Stimulated activated CD4-positive, alpha-beta T cell treated with anti-CD3 and anti-CD28 coated beads, Interleukin-1b, Interleukin-23, amount 100 ng/mL, for 1 hour (primary cell): ENCODE measurements around the gene CLMN.

Experiments used
- DNase-seq, 2 donors: peaks; one replicate each; pipeline ENCODE4 v3.0.0-alpha.2; 2020; ENCODE audit warnings: low read depth in 2 of 2

The CLMN gene

DNA sequence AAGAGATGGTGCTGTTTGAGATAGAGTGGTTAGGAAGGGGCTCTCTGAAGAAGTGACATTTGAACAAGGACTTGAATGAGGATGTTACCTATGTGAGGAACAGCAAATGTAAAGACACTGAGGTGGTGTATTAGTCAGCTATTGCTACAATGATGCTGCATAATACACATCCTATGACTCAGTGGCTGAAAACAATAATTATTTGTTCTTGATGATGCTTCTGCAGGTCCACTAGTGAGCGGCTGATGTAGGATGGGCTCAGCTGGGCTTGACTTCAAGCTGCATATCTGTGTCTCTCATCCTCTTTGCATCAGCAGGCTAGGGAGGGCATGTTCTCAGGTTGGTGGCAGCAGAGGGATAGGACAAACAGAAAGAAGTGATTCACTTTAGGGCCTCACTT, 21.4 kb upstream of the CLMN start:
- DNase-seq = no peak

DNA sequence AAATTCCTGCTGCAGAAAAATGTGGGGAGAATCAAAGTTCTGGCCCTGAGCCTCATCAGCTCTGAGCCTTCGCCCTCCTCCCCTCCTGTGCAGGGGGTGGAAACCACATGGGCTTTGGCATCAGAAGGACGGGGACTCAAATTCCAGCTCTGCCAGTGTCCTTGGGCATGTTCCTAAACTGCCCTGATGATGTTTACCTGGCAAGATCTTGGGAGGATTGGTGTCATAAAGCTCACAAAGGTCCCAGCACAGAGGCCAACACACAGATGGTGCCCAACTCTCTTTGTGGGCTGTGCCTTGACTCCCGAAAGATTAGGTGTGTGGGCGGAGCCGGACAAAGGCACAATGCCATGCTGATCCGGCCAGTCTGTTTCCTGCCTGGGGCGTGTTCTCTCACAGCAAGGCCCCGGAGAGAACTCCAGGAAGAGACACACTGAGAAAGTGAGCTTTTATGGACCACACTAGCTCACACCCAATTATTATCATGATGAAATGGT, 20.5 kb upstream of the CLMN start:
- DNase-seq = no peak

DNA sequence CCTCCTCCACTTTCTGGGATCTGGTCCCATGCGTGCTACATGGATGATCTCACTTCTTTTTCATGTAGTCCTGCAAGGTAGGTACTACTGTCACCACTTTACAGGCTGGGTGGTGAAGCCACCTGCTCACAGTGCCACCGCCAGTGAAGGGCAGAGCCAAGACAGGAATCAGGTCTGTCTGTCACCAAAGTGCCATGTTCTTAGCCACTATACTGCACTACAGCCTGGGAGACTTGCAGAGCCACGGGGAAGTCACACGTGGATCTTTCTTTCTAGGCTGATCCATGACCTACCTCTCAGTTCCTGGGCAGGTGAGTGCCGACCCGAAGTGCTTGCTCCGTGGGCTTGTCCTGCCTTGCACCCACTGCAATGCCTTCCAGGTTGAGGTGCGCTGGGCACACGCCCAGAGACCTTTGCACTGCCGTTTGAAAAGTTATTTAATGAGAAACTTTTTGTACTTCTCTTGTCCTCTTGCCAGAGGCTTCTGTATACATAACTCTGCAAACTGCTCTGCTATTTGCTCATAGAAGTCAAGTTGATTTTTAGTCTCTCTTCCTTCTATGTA, 19.7 kb upstream of the CLMN start:
- DNase-seq = no peak

DNA sequence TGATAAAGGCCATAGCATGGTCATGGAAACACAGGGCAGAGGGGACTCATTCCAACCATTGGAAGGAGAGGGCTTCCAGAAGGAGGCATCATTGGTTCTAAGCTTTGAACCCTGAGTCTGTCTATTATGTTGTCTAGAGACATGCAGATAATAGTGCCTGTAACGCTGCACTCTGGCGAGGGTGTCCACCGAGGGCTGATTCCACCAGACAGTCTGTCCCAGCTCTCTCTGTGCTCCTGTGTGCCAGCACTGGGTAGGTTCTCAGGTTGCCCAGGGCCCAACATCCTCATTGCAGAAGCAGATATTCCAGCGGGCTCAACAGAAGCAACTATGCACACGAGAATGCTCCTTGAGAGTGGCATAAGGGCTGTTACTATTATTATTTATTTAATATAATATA, 18.7 kb upstream of the CLMN start:
- DNase-seq = no peak

DNA sequence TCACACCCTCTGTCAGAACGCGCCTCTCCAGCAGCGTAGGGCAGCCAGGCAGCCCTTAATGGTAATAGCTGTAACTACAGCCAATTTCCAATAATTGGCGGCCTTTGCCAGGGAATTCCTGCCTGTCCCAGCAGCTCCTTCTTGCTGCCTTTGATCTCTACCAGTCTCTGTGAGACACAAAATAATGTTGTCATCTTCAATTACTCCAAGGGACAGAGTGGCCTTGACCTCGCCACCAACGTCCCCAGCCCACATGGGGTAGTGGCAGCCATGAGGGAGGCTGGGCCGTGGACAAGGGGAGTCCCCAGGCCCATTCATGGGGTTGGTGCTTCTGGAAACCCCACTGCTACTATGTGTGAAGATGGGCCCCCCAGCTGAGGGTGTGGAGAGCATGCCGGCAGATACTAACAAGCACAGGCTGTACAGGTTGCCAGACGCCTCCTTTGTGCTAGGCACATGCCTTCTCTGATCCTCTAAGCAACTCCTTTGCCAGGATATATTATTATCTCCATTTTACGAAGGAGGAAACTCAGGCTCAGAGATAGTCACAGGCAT, 17.4 kb upstream of the CLMN start:
- no peak for DNase-seq

DNA sequence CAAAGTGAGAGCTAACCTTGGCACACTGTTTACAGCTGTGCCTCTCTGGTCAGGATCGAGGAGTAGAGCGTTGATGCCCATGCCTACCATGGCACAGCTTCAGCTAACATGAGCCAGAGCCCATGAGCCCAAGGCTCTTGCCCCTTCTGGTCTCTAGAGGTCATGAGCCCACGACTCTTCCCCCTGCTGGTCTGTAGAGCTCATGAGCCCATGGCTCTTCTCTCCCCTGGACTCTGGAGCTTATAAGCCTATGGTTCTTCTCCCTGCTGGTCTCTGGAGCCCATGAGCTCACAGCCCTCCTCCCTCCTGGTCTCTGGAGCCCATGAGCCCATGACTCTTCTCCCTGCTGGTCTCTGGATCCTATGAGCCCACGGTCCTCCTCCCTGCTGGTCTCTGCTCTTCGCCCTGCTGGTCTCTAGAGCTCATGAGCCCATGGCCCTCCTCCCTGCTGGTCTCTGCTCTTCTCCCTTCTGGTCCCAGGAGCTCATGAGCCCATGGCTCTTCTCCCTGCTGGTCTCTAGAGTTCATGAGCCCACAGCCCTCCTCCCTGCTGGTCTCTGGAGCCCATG, 16.6 kb upstream of the CLMN start:
- DNase-seq = no peak

DNA sequence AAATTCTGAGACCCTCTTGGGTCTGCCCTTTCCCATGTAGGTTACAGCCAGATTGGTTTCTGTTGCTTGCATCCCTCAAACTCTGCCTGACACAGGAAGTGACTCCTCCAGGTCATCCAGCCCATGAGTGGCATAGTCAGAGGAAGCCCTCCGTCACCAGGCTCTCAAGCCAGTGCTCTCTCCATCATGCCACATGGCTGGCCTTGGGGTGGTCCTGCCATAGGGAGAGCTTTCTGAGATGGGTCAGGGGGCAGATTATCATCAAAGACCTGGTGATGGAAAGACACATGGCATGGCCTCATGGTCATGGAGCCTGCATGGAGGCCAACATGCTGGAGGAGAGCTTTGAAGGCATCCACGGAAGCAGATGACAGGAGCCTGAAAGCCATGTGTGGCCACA, 15.4 kb upstream of the CLMN start:
- DNase-seq = no peak

DNA sequence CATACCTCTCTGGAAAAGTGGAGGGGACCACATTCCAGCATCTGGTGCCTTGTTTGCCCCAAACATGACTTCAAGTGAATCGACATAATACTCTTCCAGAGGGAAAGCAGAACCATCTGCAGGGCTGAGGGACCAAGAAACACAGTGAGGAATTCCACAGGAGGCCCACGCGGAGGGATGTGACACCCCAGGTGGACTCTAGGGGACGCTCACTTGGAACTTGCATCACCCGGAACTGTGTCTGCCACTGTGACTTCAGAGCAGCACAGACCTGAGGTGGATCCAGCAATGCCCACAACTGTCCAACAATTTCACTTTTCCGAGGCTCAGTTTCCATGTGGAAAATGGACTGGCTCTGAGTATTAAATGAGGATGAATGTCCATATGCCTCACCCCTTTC, 14.3 kb upstream of the CLMN start:
- DNase-seq = no peak

DNA sequence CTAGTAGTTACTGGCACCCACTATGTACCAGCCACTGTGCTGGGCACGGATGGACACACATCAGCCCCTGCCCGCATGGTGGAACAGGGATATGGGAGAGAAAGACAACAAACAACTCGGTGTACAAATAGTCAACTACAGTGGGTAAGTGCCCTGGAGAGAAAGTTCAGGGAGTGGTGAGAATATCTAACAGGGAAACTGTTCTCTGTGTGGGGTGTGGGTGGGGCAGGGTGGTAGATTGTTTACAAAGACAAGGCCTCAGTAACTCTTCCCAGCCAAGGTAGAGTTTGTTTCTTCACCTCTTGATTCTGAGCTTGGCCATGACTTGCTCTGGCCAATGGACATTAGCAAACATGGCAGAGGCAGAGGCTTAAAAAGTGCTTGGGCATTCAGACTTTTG, 12.9 kb upstream of the CLMN start:
- DNase-seq = no peak

DNA sequence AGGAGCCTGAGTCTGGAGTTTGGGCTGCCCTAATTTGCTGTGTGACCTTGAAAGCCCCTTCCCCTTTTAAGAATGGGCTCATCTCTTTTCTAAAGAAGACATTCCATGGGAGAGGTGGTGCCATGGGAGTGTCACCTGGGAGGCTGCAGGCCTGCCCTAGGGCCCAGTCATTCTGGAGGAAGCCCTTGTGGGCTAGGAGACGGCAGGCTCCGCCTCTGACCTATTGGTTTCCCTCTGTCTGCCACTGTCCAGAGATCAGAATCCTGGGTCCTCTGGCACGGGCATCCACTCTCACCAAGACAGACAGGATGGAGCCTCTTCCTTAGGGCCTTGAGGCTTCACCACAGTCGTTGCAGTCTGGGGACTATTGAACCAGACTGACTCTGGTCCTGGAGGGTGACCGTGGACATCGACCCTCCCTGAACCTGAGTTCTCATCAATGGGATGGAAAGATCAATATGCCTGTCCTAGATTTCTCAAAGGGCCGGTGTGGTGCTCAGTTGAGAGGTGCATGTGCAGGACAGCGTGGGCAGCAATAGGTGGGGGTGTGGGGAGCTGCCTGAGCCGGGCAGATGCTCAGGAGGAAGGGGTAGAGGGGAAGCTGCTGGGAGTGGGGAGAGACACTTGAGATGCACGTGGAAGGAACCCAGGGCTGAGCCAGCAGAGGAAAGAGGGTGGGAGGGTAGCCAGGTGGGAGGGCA, 12.2 kb upstream of the CLMN start:
- DNase-seq = no peak

DNA sequence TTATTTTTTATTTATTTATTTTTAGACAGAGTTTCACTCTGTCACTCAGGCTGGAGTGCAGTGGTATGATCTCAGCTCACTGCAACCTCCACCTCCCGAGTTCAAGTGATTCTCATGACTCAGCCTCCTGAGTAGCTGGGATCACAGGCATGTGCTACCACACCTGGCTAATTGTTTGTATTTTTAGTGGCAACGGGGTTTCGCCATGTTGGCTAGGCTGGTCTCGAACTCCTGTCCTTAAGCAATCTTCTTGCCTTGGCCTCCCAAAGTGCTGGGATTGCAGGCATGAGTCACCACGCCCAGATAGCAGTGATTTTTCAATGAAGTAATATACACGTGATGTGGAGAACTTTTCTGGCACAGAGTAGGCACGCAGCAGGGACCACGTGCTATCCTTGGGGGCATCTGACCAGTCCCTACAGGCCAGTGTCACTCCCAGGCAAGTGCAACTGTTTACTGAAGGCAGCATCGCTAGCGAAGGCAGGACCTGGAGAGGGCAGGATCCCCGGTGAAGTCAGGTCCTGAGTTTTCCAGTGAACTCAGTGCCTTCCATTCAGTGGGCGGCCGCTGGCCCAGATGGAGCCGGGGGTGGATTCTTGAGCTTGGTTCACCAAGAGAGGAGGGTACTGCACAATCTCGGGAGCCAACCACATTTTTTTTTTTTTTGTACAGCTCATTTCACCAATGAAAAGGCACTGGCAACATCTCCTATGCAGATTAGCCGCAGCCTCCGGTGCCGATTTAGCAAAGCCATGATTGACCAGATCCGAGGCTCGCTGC, 11.1 kb upstream of the CLMN start:
- DNase-seq = no peak

DNA sequence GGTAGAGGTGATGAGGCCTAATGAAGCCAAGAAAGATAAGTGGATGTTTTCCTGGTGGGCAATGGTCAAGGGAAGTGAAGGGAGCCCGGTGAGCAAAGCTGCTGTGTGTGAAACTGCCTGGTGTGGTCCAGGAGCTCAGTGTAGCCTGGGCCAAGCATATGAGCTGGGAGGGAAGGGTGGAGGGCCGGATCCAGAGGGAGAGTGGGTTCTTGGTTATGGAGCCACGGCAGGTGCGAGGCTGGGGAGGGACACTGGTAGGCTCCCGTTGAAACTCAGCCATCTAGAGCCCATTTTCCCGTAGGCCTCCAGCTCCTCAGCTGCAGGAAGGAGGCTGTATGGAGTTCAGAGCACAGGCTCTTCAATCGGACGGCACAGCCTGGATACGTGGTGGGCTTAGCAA, 10.2 kb upstream of the CLMN start:
- no peak for DNase-seq

DNA sequence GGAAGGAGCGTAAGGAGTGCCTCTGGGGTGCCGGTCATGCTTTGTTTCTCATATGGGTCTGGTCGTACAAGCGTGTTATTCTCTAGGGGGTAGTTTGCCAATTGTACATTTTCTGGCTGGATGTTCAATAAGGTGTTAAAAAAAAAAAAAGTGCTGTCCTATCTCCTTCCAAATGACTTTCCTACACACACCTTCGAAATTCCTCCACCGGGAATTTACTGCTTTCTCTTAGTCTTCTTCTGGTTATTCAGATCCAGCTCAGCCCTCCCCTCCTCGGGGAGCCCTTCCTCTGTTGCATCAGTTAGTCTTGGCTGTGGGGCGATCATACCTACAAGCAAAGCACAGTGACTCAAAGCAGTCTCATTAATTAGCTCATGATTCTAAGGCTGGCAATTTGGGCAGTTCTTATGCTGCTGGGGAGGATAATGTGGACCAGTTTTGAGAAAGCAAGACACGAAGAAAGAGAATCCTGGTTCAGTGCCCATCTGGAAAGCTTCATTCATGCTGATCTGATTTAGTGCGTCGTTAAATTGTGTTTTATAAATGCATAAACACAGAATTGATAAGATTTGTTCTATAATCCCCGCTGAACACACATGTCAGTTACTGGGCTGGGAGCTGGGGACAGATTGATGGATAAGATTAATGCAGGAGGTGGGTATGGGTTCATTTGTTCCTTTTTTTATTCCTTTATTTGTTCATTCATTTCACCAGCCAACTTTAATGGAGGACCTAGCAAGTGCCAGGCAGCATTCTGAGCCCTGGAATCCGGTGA, 9.2 kb upstream of the CLMN start:
- DNase-seq = no peak

DNA sequence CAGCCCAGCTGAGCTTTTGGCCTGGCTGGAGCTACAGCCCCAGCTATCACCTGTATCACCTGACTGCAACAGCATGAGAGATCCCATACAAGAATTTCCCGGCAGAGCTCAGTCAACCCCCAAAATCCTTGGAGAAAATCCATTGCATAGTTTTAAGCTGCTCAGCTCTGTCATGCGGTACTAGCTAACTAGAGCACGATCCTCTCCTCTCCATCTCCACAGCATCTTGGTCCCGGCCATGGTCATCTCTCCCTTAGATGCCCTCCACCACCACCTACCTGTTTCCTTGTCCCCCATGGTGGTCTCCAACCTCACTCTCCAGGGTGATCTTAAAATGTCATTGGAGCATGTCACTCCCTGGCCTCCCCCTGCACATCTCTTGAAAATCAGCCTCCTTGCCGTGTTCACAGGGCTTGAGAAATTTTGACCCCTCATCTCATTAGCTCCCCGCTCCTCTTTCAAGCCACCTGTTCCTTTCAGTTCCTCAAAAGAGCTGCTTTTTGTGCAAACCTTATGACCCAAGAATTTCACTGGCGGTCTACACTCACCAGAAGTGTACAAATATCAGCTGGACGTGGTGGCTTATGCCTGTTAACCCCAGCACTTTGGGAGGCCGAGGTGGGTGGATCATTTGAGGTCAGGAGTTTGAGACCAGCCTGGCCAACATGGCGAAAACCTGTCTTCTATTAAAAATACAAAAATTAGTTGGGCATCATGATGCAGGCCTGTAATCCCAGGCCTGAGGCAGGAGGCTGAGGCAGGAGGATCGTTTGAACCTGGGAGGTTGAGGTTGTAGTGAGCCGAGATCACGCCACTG, 8.1 kb upstream of the CLMN start:
- no peak for DNase-seq

DNA sequence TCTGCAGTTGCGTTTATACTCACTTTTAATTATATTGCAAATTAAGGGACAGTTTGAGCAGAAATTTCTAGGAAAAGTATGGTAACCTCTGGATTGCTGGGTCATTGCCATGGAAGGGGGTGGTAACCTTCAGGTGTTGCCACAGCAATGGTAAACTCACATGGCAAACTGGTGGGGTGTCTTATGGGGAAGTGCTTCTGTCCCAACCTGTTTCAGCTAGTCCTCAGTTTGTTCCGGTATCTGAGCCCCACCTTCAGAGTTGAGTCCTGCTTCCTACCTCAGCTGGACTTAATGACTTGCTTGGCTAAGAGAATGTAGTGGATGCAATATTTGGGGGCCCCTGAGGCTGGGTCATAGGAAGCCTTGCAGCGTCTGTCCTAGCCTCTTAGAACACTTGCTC, 7.3 kb upstream of the CLMN start:
- no peak for DNase-seq

DNA sequence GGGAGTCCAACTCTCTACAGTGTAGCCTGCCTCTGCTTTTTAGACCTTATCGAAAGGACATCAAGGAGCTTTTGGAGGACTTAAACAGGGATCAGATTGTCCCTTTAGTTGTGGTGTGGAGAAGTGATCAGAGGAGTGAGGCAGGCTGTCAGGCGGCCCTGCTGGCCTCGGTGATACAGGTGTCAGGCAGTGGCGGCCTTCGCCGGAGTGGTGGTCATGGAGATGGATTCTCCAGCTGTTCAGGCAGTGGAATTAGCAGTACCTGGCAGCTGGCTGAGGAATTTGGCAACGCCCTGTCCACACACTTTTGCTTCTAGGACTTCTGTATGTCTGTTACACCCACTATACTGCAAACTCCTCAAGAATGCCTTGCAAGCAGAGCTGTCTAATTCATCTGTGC, 4.2 kb upstream of the CLMN start:
- no peak for DNase-seq

DNA sequence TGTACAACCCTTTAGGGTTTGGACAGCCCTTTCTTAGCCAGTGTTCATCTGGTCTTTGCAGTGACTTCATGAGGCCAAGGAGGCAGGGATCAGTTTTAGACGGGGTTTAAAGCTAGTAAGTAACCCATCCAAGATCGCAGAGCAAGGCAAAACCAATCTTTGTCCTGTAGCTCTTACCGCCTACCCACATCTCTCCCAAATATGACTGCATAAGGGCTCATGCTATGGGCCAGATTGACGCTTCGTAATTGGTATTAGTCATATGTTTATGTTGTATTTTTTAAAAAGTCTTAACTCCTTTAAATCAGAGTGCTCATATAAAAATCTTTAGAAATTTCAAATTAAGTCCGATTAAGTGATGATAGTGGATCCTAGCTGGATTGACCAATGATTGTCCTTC, 3.7 kb upstream of the CLMN start:
- DNase-seq = no peak

DNA sequence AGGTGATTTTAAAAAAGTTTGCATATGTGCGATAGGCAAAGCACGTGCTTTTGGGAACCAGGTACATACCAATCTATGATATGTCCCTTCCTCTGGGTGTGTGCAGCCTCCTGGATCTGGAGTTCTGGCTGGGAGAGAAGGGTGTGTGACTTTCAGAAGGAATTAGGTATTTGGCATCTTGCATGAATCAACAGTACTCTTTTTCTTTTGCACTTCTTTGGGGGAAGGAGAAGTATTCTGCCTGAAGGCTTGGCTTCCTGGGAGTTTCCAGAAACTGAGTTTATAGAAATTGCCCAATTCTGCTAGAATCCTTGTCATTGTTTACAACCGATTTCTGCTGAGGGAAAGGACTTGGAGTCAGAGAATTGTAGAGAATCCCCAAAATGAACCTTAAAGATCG, 2.9 kb upstream of the CLMN start:
- DNase-seq = no peak

DNA sequence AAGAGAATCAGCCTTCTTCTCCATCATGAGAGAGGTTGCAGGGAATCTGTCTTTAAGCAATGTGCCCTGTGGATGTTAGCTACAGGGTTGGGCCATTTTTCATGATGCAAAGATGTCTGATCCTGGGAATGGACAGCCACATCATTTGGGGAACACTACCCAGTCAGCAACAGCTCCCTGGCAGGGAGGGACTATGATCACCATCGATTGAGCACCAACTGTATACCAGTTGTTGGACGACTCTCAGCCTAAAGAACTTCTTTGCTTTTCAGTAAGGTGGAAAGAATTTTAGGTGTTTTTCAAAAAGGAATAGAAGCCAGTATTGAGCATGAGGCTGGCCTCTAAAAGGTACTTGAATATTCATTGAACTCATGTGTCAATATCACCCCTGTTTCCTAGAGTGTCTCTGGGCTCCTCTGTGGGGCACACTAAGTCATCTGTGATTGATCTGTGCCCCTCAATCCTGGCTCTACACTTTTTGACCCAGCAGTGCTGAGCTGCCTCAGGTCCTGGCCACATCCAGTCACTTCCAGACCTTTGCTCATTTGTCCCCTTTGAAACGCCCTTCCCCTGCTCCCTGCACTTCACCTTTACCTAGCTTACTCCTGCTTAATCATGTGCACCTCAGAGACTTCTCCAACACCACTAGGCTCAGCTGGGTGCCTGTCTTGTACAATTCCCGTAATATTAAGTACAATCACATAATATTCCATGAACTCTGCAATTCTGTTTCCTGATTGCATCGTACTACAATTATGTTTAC, 2.2 kb upstream of the CLMN start:
- DNase-seq = no peak

DNA sequence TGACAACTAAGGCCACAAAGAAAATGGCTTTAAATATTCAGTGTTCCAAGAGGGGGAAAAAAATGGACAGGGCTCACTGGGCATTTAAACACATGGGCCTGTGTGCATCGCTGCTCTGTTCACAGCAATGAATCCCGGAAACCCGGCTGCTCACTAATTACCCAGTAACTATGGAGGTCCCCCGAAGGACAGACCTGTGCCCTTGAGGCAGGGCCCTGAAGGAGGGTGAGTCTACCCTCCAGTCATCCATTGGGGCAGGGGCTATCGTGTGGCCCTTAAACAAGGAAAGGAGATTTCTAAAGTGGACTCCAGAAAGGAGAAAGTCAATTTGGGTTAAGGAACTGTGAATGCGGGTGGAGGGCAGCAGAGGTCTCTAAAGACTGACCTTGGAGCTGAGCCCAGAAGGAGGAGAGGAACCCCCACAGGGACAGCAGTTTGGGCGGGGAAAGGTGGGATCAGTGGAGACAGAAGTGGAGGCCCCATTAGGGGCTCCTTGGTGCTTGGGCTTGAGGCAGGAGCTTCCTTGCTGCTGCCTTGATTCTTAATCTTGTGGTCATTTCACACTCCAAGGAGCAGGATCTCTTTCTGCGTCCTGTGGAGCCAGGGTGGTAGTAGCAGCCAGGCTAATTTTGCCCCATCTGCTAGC, 1.4 kb upstream of the CLMN start:
- DNase-seq = no peak
